H1 (cell line): Measurements from ENCODE around the gene SLC25A20. TPM values are rescaled to one million over a fixed set of nuclear protein-coding genes. Genes with fewer than 3 reads are reported as not detected.

ENCODE experiments used
- CTCF ChIA-PET: fragments of 300-600 bp; sonication (Branson Sonifier 250); formaldehyde crosslinking; loops from one replicate; lab custom pipeline; 2021; ENCODE audit not compliant: partially characterized antibody; lab: Charles Lee
- POLR2A ChIA-PET: fragments of 300-600 bp; sonication (Branson Sonifier 250); formaldehyde crosslinking; loops from one replicate; lab custom pipeline; 2021; ENCODE audit warnings: inconsistent platforms; ENCODE audit not compliant: partially characterized antibody; lab: Charles Lee
- DNase-seq, 2 experiments: peaks; one replicate each; pipeline versions ENCODE4 v3.0.0 to v3.0.0-alpha.2; 2010 to 2022; ENCODE audit warnings: low spot score in 2 of 2, low read depth in 1 of 2, mixed read lengths in 1 of 2
- FAIRE-seq: peaks from 2 replicates; lab custom pipeline; 2011; peaks lifted over from hg19 to GRCh38; lab: Jason Lieb, UNC
- H2AFZ ChIP-seq: 2 replicates; pipeline ENCODE4 v1.8.1; 2012; ENCODE audit warnings: low read length, inconsistent platforms
- H2AK5ac ChIP-seq: 2 replicates; pipeline ENCODE4 v1.6.1; 2013; ENCODE audit warnings: low read depth, low read length
- H2BK120ac ChIP-seq: replicated peaks from 2 replicates; pipeline ENCODE3; 2013; ENCODE audit warnings: low read depth, low read length, inconsistent platforms
- H2BK12ac ChIP-seq: 2 replicates; pipeline ENCODE4 v1.6.1; 2013; ENCODE audit warnings: low read depth, low read length
- H2BK15ac ChIP-seq: 2 replicates; pipeline ENCODE4 v1.6.1; 2013; ENCODE audit warnings: low read length
- H2BK20ac ChIP-seq: 2 replicates; pipeline ENCODE4 v1.6.1; 2013; ENCODE audit warnings: low read length
- H2BK5ac ChIP-seq: 2 replicates; pipeline ENCODE4 v1.6.1; 2013; ENCODE audit warnings: low read depth, low read length
- H3K14ac ChIP-seq: 2 replicates; pipeline ENCODE4 v1.6.1; 2013; ENCODE audit warnings: inconsistent platforms; ENCODE audit not compliant: insufficient read length
- H3K18ac ChIP-seq: 2 replicates; pipeline ENCODE4 v1.6.1; 2013; ENCODE audit warnings: low read length; ENCODE audit errors: extremely low read depth
- H3K23ac ChIP-seq: 2 replicates; pipeline ENCODE4 v1.6.1; 2013; ENCODE audit warnings: inconsistent platforms; ENCODE audit not compliant: insufficient read length
- H3K23me2 ChIP-seq: 2 replicates; pipeline ENCODE4 v1.6.1; 2013; ENCODE audit warnings: low read depth, low read length
- H3K27ac ChIP-seq: 2 replicates; pipeline ENCODE4 v1.6.1; 2011; ENCODE audit warnings: low read depth, low read length, inconsistent platforms
- H3K27me3 ChIP-seq, 4 experiments: replicated peaks in 1 of 4; 1 replicate in 1 of 4; 2 replicates in 3 of 4; pipeline versions ENCODE4 v1.6.1 to v1.8.1; 2011 to 2013; ENCODE audit warnings: low read length in 3 of 4, mild to moderate bottlenecking in 3 of 4, inconsistent platforms in 2 of 4, mixed read lengths in 2 of 4, moderate library complexity in 1 of 4; ENCODE audit not compliant: control insufficient read depth in 3 of 4, insufficient read depth in 3 of 4; ENCODE audit errors: extremely low read depth in 1 of 4
- H3K36me3 ChIP-seq, 4 experiments: 2 replicates each; pipeline versions ENCODE4 v1.6.1 to v1.8.1; 2011 to 2013; ENCODE audit warnings: mild to moderate bottlenecking in 4 of 4, low read length in 3 of 4, moderate library complexity in 2 of 4, control low read depth in 1 of 4, inconsistent platforms in 1 of 4; ENCODE audit not compliant: insufficient read depth in 4 of 4, control insufficient read depth in 2 of 4
- H3K4ac ChIP-seq: replicated peaks from 2 replicates; pipeline ENCODE3; 2013; ENCODE audit warnings: low read length, low read depth, mixed read lengths, inconsistent platforms; ENCODE audit not compliant: insufficient read length
- H3K4me1 ChIP-seq, 4 experiments: replicated peaks in 1 of 4; 1 replicate in 1 of 4; 2 replicates in 3 of 4; pipeline versions ENCODE4 v1.6.1 to v1.8.1; 2011 to 2013; ENCODE audit warnings: low read length in 3 of 4, inconsistent platforms in 2 of 4, mixed read lengths in 1 of 4; ENCODE audit not compliant: insufficient read depth in 4 of 4, control insufficient read depth in 3 of 4
- H3K4me2 ChIP-seq, 2 experiments: 2 replicates each; pipeline versions ENCODE4 v1.6.1 to v1.8.1; 2011 to 2013; ENCODE audit warnings: low read depth in 2 of 2, low read length in 2 of 2, control low read depth in 1 of 2, inconsistent platforms in 1 of 2, mild to moderate bottlenecking in 1 of 2; ENCODE audit not compliant: insufficient read depth in 1 of 2
- H3K4me3 ChIP-seq, 4 experiments: fragments of 200-600, 300-600 bp in 1 of 4; sonication (generic), shearing (Covaris generic), sonication (Bioruptor Twin) in 1 of 4; 2 replicates each; pipeline versions ENCODE4 v1.5.1 to v1.8.1; 2011 to 2016; ENCODE audit warnings: low read length in 4 of 4, low read depth in 3 of 4, control low read depth in 2 of 4, inconsistent platforms in 2 of 4, mild to moderate bottlenecking in 2 of 4, mixed read lengths in 1 of 4, moderate library complexity in 1 of 4; ENCODE audit not compliant: insufficient read depth in 2 of 4; ENCODE audit errors: extremely low read depth in 1 of 4
- H3K56ac ChIP-seq: replicated peaks from 2 replicates; pipeline ENCODE3; 2013; ENCODE audit warnings: low read depth, mild to moderate bottlenecking, mixed read lengths, low read length, inconsistent platforms; ENCODE audit not compliant: insufficient read length
- H3K79me1 ChIP-seq: 2 replicates; pipeline ENCODE4 v1.6.1; 2013; ENCODE audit warnings: low read depth, low read length, control low read depth
- H3K79me2 ChIP-seq, 2 experiments: 2 replicates each; pipeline versions ENCODE4 v1.6.1 to v1.8.1; 2012 to 2013; ENCODE audit warnings: low read length in 2 of 2, mild to moderate bottlenecking in 2 of 2, inconsistent platforms in 1 of 2; ENCODE audit not compliant: insufficient read depth in 2 of 2, control insufficient read depth in 1 of 2
- H3K9ac ChIP-seq, 4 experiments: replicated peaks in 1 of 4; 1 replicate in 1 of 4; 2 replicates in 3 of 4; pipeline versions ENCODE4 v1.6.1 to v1.8.1; 2011 to 2013; ENCODE audit warnings: low read depth in 3 of 4, low read length in 3 of 4, control low read depth in 2 of 4, mild to moderate bottlenecking in 2 of 4, moderate library complexity in 2 of 4, inconsistent platforms in 1 of 4; ENCODE audit errors: extremely low read depth in 1 of 4
- H3K9me3 ChIP-seq, 2 experiments: 2 replicates each; pipeline versions ENCODE4 v1.6.1 to v1.8.1; 2012 to 2013; ENCODE audit warnings: mild to moderate bottlenecking in 2 of 2, moderate library complexity in 2 of 2, control low read depth in 1 of 2, inconsistent platforms in 1 of 2, low read depth in 1 of 2, low read length in 1 of 2, mixed read lengths in 1 of 2; ENCODE audit not compliant: insufficient read depth in 2 of 2
- H4K20me1 ChIP-seq, 2 experiments: replicated peaks in 1 of 2; 2 replicates each; pipeline versions ENCODE3 to v1.8.1; 2011 to 2013; ENCODE audit warnings: inconsistent platforms in 2 of 2, low read length in 2 of 2, mild to moderate bottlenecking in 1 of 2; ENCODE audit not compliant: insufficient read depth in 2 of 2, control insufficient read depth in 1 of 2
- H4K5ac ChIP-seq: 2 replicates; pipeline ENCODE4 v1.6.1; 2013; ENCODE audit warnings: low read length, low read depth, mixed read lengths, inconsistent platforms; ENCODE audit not compliant: insufficient read length
- H4K8ac ChIP-seq: 2 replicates; pipeline ENCODE4 v1.8.0; 2013; ENCODE audit warnings: mild to moderate bottlenecking, moderate library complexity, low read length, inconsistent platforms; ENCODE audit not compliant: insufficient read depth; ENCODE audit errors: extremely low read depth
- H4K91ac ChIP-seq: replicated peaks from 2 replicates; pipeline ENCODE3; 2013; ENCODE audit warnings: low read length, mixed read lengths, inconsistent platforms; ENCODE audit not compliant: insufficient read length
- ASH2L ChIP-seq: fragments of 200-600, 300-600 bp; sonication (generic); IDR thresholded peaks from one replicate; pipeline ENCODE4 v1.7.1; 2017; ENCODE audit warnings: low read length
- BACH1 ChIP-seq: IDR thresholded peaks from 2 replicates; pipeline ENCODE4 v1.6.1; 2012; ENCODE audit warnings: low read length, improper control_type of control experiment
- BCL11A ChIP-seq, 2 experiments: IDR thresholded peaks; one replicate each; pipeline ENCODE4 v1.6.1; 2011; ENCODE audit warnings: low read depth in 2 of 2, low read length in 2 of 2, mild to moderate bottlenecking in 2 of 2
- CHD1 ChIP-seq: IDR thresholded peaks from 2 replicates; pipeline ENCODE4 v1.6.1; 2012; ENCODE audit warnings: low read depth, low read length, improper control_type of control experiment
- CHD2 ChIP-seq: IDR thresholded peaks from 2 replicates; pipeline ENCODE4 v1.6.1; 2012; ENCODE audit warnings: low read length, improper control_type of control experiment
- CTBP2 ChIP-seq: IDR thresholded peaks from 2 replicates; pipeline ENCODE4 v1.7.0; 2011; ENCODE audit warnings: borderline replicate concordance, mild to moderate bottlenecking, moderate library complexity, mixed read lengths, low read length; ENCODE audit not compliant: insufficient read depth, insufficient read length
- HDAC6 ChIP-seq: IDR thresholded peaks from one replicate; pipeline ENCODE4 v1.7.1; 2012; ENCODE audit warnings: low read depth, mild to moderate bottlenecking, inconsistent platforms, low read length, moderate library complexity
- KDM4A ChIP-seq: IDR thresholded peaks from one replicate; pipeline ENCODE4 v1.7.1; 2012; ENCODE audit warnings: low read depth, mild to moderate bottlenecking, moderate library complexity, low read length, inconsistent platforms; ENCODE audit not compliant: severe bottlenecking
- POLR2AphosphoS5 ChIP-seq: IDR thresholded peaks from 2 replicates; pipeline ENCODE4 v1.6.1; 2011; ENCODE audit warnings: low read depth, low read length
- SAP30 ChIP-seq: fragments of 300-600 bp; sonication (generic); IDR thresholded peaks from 2 replicates; pipeline ENCODE4 v1.7.1; 2012; ENCODE audit warnings: low read length, moderate library complexity, mild to moderate bottlenecking, inconsistent platforms; ENCODE audit not compliant: insufficient read depth, insufficient replicate concordance
- SIN3A ChIP-seq, 2 experiments: IDR thresholded peaks in 1 of 2; conservative IDR thresholded peaks in 1 of 2; 2 replicates each; pipeline ENCODE4 v1.6.1; 2011 to 2012; ENCODE audit warnings: low read length in 2 of 2, improper control_type of control experiment in 1 of 2, low read depth in 1 of 2, mild to moderate bottlenecking in 1 of 2
- SIRT6 ChIP-seq: IDR thresholded peaks from one replicate; pipeline ENCODE4 v1.7.1; 2012; ENCODE audit warnings: low read length, inconsistent platforms
- SRF ChIP-seq: IDR thresholded peaks from 2 replicates; pipeline ENCODE4 v1.6.1; 2011; ENCODE audit warnings: mild to moderate bottlenecking, low read depth, low read length, moderate library complexity
- TAF7 ChIP-seq: optimal IDR thresholded peaks from 2 replicates; pipeline ENCODE3; 2011; ENCODE audit warnings: low read depth, mild to moderate bottlenecking, inconsistent platforms, low read length, moderate library complexity, borderline replicate concordance
- TBP ChIP-seq: IDR thresholded peaks from 2 replicates; pipeline ENCODE4 v1.6.1; 2011; ENCODE audit warnings: low read depth, low read length, improper control_type of control experiment
- WGBS, 2 experiments: shearing (Covaris generic) in 1 of 2; methylation state at CpG; one replicate each; pipeline versions ENCODE4 v1.1.6 to v1.1.7; 2013 to 2015; ENCODE audit warnings: low lambda C conversion rate in 2 of 2, mixed read lengths in 2 of 2, inconsistent platforms in 1 of 2, low coverage in 1 of 2, missing lambda C conversion rate in 1 of 2; ENCODE audit not compliant: insufficient replicate concordance in 2 of 2, insufficient coverage in 1 of 2, insufficient read length in 1 of 2; ENCODE audit errors: extremely low coverage in 1 of 2, missing lambda C conversion rate in 1 of 2; 5-methylcytosine and 5-hydroxymethylcytosine counted together
- polyA plus RNA-seq, 7 experiments: library from polyadenylated mRNA; depleted of rRNA in 3 of 7; stranded (reverse) in 5 of 7; unstranded in 2 of 7; fragments of >200 nt in 5 of 7; fragments of 200-250 nt in 2 of 7; gene quantifications; 1 replicate in 5 of 7; 2 replicates in 1 of 7; 4 replicates in 1 of 7; pipeline versions ENCODE4 v1.2.1 to v1.2.3, GENCODE V29; 2011 to 2013; ENCODE audit warnings: missing spikeins in 2 of 7, mixed read lengths in 2 of 7
- total RNA-seq: library from RNA; stranded (reverse); fragmentation: NEBNext Ultra II Directional; extraction: Animal tissue kit (Norgen Biotek cat#: 25700); gene quantifications from 2 replicates; pipeline ENCODE4 v1.2.1, GENCODE V29; 2021

Gene SLC25A20
- total and polyA plus RNA-seq, 2 of the 8 experiments (the other 6 are each of a cell fraction or from before 2014, with no cell fraction given): 3.8 to 4.0 TPM

DNA sequence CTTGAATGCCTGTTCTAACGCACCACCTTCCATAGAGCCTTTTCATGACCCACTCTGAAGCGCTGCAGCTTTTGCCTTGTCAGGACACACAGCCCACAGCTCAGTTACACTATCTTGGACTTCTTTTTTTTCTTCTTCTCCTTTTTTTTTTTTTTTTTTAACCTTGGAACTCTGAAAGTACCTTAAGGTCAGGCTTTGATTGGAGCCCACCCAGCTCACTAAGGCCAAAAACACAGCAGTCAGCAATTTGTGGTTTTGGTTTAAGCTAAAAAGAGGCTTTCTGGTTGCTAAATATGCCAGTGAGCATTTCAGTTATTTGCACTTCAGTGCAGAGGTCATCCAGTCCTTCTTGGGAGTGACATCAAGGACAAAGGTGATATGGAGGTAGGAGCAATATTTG lies 1.7 kb downstream of the SLC25A20 start:
- H3K14ac ChIP-seq: no peak overlapping the region
- H3K27ac ChIP-seq: no peak overlapping the region
- FAIRE-seq (no peak), DNase-seq (no peak)
- no peak overlapping the region for H3K23ac ChIP-seq
- no peak overlapping the region for H4K5ac ChIP-seq
- no peak overlapping the region for H3K4me2 ChIP-seq
- H3K4me1 ChIP-seq: peaks cover 0 to 6% (median 3%) of the 10 kb centered on the region in 4 experiments; a peak in 2 of 7 replicates
- no peak overlapping the region for H4K8ac ChIP-seq
- no peak overlapping the region for H2BK5ac ChIP-seq
- H2BK12ac ChIP-seq: no peak overlapping the region
- peaks cover 3% of the 10 kb centered on the region; the same call in 1 of the 2 replicates for H3K23me2 ChIP-seq
- no peak overlapping the region for H2BK20ac ChIP-seq
- no peak overlapping the region for H2BK120ac ChIP-seq
- H3K9ac ChIP-seq: no peak overlapping the region
- no peak overlapping the region for H3K4me3 ChIP-seq
- no peaks in the 10 kb centered on the region for H3K9me3 ChIP-seq
- no peaks in the 10 kb centered on the region for H3K27me3 ChIP-seq
- no peak overlapping the region for H3K56ac ChIP-seq
- H2AK5ac ChIP-seq: no peak overlapping the region
- WGBS, 2 experiments: 86% methylated on average over 2 of the region's 2 CpGs; no CpG with 5 or more reads in 1 of the 2 experiments
- no peaks in the 10 kb centered on the region for H3K79me2 ChIP-seq
- no peak overlapping the region for H3K4ac ChIP-seq
- ChIA-PET POLR2A (interaction anchor here (0.6 to 2.2 kb wide), 3 partner anchors 9 to 192 kb away, joined by 3 to 10 read pairs (median 4); no protein-coding TSS in a partner anchor), CTCF (interaction anchor here (0.9 to 3.4 kb wide), 5 partner anchors 8 to 161 kb away, joined by 3 to 11 read pairs (median 4); no protein-coding TSS in a partner anchor)
- no peak overlapping the region for H2BK15ac ChIP-seq
- no peak overlapping the region for H4K91ac ChIP-seq
- H3K18ac ChIP-seq: no peak overlapping the region
- peaks cover 0 to 2% of the 10 kb centered on the region in 2 experiments for H4K20me1 ChIP-seq
- no peaks in the 10 kb centered on the region for H3K36me3 ChIP-seq
- H3K79me1 ChIP-seq: no peaks in the 10 kb centered on the region
- H2AFZ ChIP-seq: no peak overlapping the region
- no peak for TF ChIP-seq SRF
- no peak for TF ChIP-seq CHD1
- TF ChIP-seq SIN3A (conservative IDR thresholded peaks at IDR 0.05 in 1 of 2, IDR thresholded peaks at IDR 0.05 in 1 of 2; ENCODE audit: low read depth in 1 of 2, low read length in 2 of 2): no peak
- no peak for TF ChIP-seq SIRT6
- TF ChIP-seq HDAC6: no peak
- TF ChIP-seq BCL11A (IDR thresholded peaks at IDR 0.05; ENCODE audit: low read depth in 2 of 2, low read length in 2 of 2): no peak
- no peak for TF ChIP-seq CHD2
- TF ChIP-seq KDM4A: no peak
- TF ChIP-seq ASH2L: no peak
- no peak for TF ChIP-seq POLR2AphosphoS5
- TF ChIP-seq CTBP2: no peak
- no peak for TF ChIP-seq TBP
- no peak for TF ChIP-seq BACH1
- TF ChIP-seq TAF7: no peak
- TF ChIP-seq SAP30: no peak
